Activated CD4-positive, alpha-beta memory T cell treated with anti-CD3 and anti-CD28 coated beads for 36 hours (primary cell): ENCODE results near the gene TUBB1. TPM values are rescaled to one million over a fixed set of nuclear protein-coding genes. Genes with fewer than 3 reads are reported as not detected.

Source experiments
- CTCF ChIA-PET: fragments of 350-600 bp; sonication (Branson Sonifier 250); formaldehyde crosslinking; loops from one replicate; lab custom pipeline; 2021; ENCODE audit warnings: antibody characterized with exemption, inconsistent platforms; lab: Charles Lee
- POLR2A ChIA-PET: fragments of 350-600 bp; sonication (Branson Sonifier 250); formaldehyde crosslinking; loops from one replicate; lab custom pipeline; 2021; ENCODE audit warnings: antibody characterized with exemption; lab: Charles Lee
- DNase-seq: peaks from one replicate; pipeline ENCODE4 v3.0.0-alpha.2; 2020
- H3K27ac Mint-ChIP-seq: one replicate; pipeline ENCODE4 v1.8.0; 2021; ENCODE audit warnings: mixed read lengths
- H3K27me3 Mint-ChIP-seq: one replicate; pipeline ENCODE4 v1.8.0; 2021; ENCODE audit warnings: mixed read lengths
- H3K36me3 Mint-ChIP-seq: one replicate; pipeline ENCODE4 v1.8.0; 2021; ENCODE audit warnings: mixed read lengths
- H3K4me1 Mint-ChIP-seq: one replicate; pipeline ENCODE4 v1.8.0; 2021; ENCODE audit warnings: low read depth, mixed read lengths
- H3K4me3 Mint-ChIP-seq: one replicate; pipeline ENCODE4 v1.8.0; 2021; ENCODE audit warnings: mild to moderate bottlenecking, mixed read lengths
- H3K9me3 Mint-ChIP-seq: one replicate; pipeline ENCODE4 v1.8.0; 2021; ENCODE audit warnings: mixed read lengths
- intact Hi-C: fragments of 100-400 bp; cut with micrococcal nuclease; formaldehyde crosslinking; loops from one replicate; pipeline ENCODE4 v1.15.1; 2023
- total RNA-seq, 2 experiments: library from RNA; stranded (reverse); gene quantifications; one replicate each; pipeline ENCODE4 v1.2.3, GENCODE V29; 2021

TUBB1 gene
- total RNA-seq, 2 experiments from 2014 or later: not detected

DNA sequence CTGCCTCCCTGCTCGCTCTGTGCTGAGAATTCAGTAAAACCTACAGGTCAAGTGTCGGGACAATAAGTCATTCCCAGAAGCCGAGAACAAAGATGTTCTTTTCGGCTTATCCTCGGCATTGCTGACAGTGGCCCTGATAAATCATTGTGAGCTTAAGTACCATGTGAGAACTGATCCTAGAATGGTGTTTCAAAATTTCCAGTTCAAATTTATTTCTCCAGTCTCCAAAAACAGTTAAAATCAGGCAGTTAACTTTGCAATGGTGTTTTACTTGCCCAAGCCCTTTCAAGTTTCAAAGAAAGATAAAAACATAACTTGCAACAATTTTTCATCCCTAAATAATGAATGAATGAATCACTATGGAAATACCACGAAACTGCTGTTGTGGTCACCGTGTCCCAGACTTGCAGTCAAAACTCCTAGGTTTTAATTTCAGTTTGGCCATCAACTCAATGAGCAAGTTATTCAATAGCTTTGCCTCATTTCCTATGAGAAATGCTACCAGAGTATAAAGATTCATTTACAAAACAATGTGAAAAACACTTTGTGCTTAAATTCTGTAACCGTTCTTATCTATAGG, 8.6 kb downstream of the TUBB1 start:
- ChIA-PET CTCF (interaction anchor here (1.1 kb wide), 1 partner anchor 45 kb away, joined by 4 read pairs; no protein-coding TSS in a partner anchor), POLR2A (no interaction called here)
- peak overlapping the region; percentile 30 for H3K27ac Mint-ChIP-seq
- H3K27me3 Mint-ChIP-seq: no peaks in the 10 kb centered on the region
- peaks cover 73% of the 10 kb centered on the region for H3K36me3 Mint-ChIP-seq
- no peak for DNase-seq
- H3K9me3 Mint-ChIP-seq: no peaks in the 10 kb centered on the region
- H3K4me3 Mint-ChIP-seq: peak overlapping the region; percentile 8
- intact Hi-C loops: loop anchor here (2.0 kb wide), 1 partner anchor 45 kb away; no protein-coding TSS in a partner anchor
- peaks cover 55% of the 10 kb centered on the region for H3K4me1 Mint-ChIP-seq

DNA sequence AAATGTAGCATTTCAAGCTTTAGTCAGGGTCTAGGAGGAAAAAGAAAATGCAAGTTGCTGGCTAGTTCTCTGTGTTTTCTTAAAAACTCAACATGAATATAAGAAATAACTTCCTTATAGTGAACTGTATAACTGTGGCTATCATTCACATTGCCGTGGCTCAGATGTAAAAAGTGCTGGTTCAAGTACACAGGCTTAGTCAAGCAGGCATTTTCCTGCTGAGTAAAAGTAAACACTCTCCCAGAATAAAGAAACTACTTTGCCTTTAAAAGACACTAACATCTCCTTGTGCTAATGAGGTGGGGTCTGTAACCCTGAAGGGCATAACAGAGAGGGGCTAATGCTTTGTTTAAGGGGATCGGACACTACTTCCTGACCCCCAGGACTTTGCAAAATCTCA, 9.6 kb downstream of the TUBB1 start:
- POLR2A ChIA-PET: no interaction called here
- Mint-ChIP-seq H3K27ac (peak overlapping the region; percentile 63), H3K36me3 (peaks cover 69% of the 10 kb centered on the region), H3K27me3 (no peaks in the 10 kb centered on the region), H3K4me3 (peak overlapping the region; percentile 52), H3K9me3 (no peaks in the 10 kb centered on the region), H3K4me1 (peaks cover 59% of the 10 kb centered on the region)
- CTCF ChIA-PET: no interaction called here
- intact Hi-C loops: loop anchor here (2.0 kb wide), 1 partner anchor 46 kb away; no protein-coding TSS in a partner anchor
- no peak for DNase-seq

DNA sequence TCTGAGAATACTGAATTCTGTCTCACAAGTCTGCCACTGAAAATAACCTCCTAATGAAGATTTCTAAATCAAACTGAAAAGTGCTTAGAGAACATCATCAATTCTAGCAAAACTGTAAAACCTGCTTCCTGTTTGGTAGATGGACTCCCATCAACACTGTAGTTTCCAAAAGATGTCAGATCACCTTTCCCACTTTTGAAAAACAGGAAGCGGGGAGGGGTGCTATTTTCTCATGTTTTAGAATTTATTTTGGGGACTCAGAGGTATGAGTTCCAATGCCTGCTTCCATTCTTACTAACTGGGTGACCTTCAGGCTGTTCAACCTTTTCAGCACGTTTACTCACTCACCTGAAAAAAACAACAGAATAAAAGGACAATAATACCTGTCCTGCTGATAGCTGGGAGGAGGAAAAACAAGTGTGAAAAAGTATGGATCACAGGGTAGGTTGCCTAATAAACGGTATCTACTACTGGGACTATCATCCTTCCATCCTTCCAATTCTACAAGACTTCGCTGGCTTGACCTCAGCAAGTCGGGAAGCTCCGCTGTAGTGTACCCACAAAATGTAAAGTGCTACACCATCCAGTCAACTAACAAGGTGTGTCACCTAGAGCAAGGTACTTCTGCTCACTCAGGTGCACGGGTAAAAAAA, 11.8 kb downstream of the TUBB1 start:
- POLR2A ChIA-PET: interaction anchor here (0.6 to 3.8 kb wide), 10 partner anchors 11 to 140 kb away, joined by 3 to 36 read pairs (median 4); partner anchors contain the start of gene PRELID3B
- no peak for DNase-seq
- peak overlapping the region; percentile 94 for H3K27ac Mint-ChIP-seq
- H3K4me1 Mint-ChIP-seq: peaks cover 71% of the 10 kb centered on the region
- peaks cover 67% of the 10 kb centered on the region for H3K36me3 Mint-ChIP-seq
- no peaks in the 10 kb centered on the region for H3K9me3 Mint-ChIP-seq
- H3K27me3 Mint-ChIP-seq: no peaks in the 10 kb centered on the region
- CTCF ChIA-PET: interaction anchor here (1.0 to 2.1 kb wide), 7 partner anchors 8 to 380 kb away, joined by 3 to 10 read pairs (median 5); partner anchors contain the start of gene STX16
- intact Hi-C loops: no loop called here
- H3K4me3 Mint-ChIP-seq: peak overlapping the region; percentile 94

GRCh38 chr20:59031564-59032022, 12.4 kb downstream of the TUBB1 start:
- H3K27ac Mint-ChIP-seq: peak overlapping the region; percentile 94
- H3K27me3 Mint-ChIP-seq: no peaks in the 10 kb centered on the region
- no peaks in the 10 kb centered on the region for H3K9me3 Mint-ChIP-seq
- H3K36me3 Mint-ChIP-seq: peaks cover 66% of the 10 kb centered on the region
- intact Hi-C loops: loop anchor here (1.0 to 2.0 kb wide), 5 partner anchors 11 to 379 kb away; partner anchors contain the start of genes CTSZ and PRELID3B
- ChIA-PET CTCF (interaction anchor here (0.6 to 2.1 kb wide), 10 partner anchors 8 to 381 kb away, joined by 3 to 10 read pairs (median 4); partner anchors contain the start of gene STX16), POLR2A (interaction anchor here (0.6 to 3.8 kb wide), 18 partner anchors 11 to 338 kb away, joined by 3 to 36 read pairs (median 4); partner anchors contain the start of genes PRELID3B and ZNF831)
- H3K4me3 Mint-ChIP-seq: peak overlapping the region; percentile 94
- DNase-seq: peak; percentile 42
- H3K4me1 Mint-ChIP-seq: peaks cover 73% of the 10 kb centered on the region

- H3K9me3 Mint-ChIP-seq: no peaks in the 10 kb centered on the region
- intact Hi-C loops: loop anchor here (1.0 to 2.0 kb wide), 5 partner anchors 10 to 379 kb away; partner anchors contain the start of genes CTSZ and PRELID3B
- POLR2A ChIA-PET: interaction anchor here (0.6 to 3.8 kb wide), 17 partner anchors 10 to 339 kb away, joined by 3 to 36 read pairs (median 4); partner anchors contain the start of genes PRELID3B and ZNF831
- H3K4me1 Mint-ChIP-seq: peaks cover 73% of the 10 kb centered on the region
- H3K36me3 Mint-ChIP-seq: peaks cover 66% of the 10 kb centered on the region
- H3K27me3 Mint-ChIP-seq: no peaks in the 10 kb centered on the region
- CTCF ChIA-PET: interaction anchor here (0.6 to 2.1 kb wide), 12 partner anchors 9 to 381 kb away, joined by 3 to 10 read pairs (median 4); partner anchors contain the start of gene STX16
- peak within 1 kb of the TSS; percentile 94 for H3K27ac Mint-ChIP-seq
- DNase-seq: peak; percentile 97
- H3K4me3 Mint-ChIP-seq: peak within 1 kb of the TSS; percentile 94
Observed at GRCh38 chr20:59032023-59032712, 12.9 kb downstream of the TUBB1 start, which contains the start of gene ATP5F1E. ATP5F1E (minus strand) TSS chr20:59032335; CDS start chr20:59032251, 84 bp downstream.

GRCh38 chr20:59032713-59033059, 13.5 kb downstream of the TUBB1 start:
- CTCF ChIA-PET: interaction anchor here (1.0 to 2.1 kb wide), 7 partner anchors 11 to 381 kb away, joined by 3 to 10 read pairs (median 6); partner anchors contain the start of gene STX16
- peak overlapping the region; percentile 83 for H3K27ac Mint-ChIP-seq
- H3K36me3 Mint-ChIP-seq: peaks cover 67% of the 10 kb centered on the region
- intact Hi-C loops: loop anchor here (1.0 to 2.0 kb wide), 5 partner anchors 10 to 380 kb away; partner anchors contain the start of genes CTSZ and PRELID3B
- H3K27me3 Mint-ChIP-seq: no peaks in the 10 kb centered on the region
- peak overlapping the region; percentile 94 for H3K4me3 Mint-ChIP-seq
- POLR2A ChIA-PET: interaction anchor here (1.0 to 3.8 kb wide), 9 partner anchors 10 to 143 kb away, joined by 3 to 36 read pairs (median 5); partner anchors contain the start of genes PRELID3B and ZNF831
- peaks cover 73% of the 10 kb centered on the region for H3K4me1 Mint-ChIP-seq
- H3K9me3 Mint-ChIP-seq: no peaks in the 10 kb centered on the region
- no peak for DNase-seq

- no peak for DNase-seq
- peaks cover 73% of the 10 kb centered on the region for H3K4me1 Mint-ChIP-seq
- ChIA-PET POLR2A (interaction anchor here (1.5 to 3.8 kb wide), 3 partner anchors 9 to 121 kb away, joined by 3 to 36 read pairs (median 5); partner anchors contain the start of gene PRELID3B), CTCF (interaction anchor here (0.9 to 2.1 kb wide), 4 partner anchors 119 to 189 kb away, joined by 3 to 8 read pairs (median 4); no protein-coding TSS in a partner anchor)
- H3K36me3 Mint-ChIP-seq: peaks cover 67% of the 10 kb centered on the region
- H3K4me3 Mint-ChIP-seq: peak overlapping the region; percentile 94
- no peaks in the 10 kb centered on the region for H3K9me3 Mint-ChIP-seq
- no peaks in the 10 kb centered on the region for H3K27me3 Mint-ChIP-seq
- peak overlapping the region; percentile 83 for H3K27ac Mint-ChIP-seq
- intact Hi-C loops: loop anchor here (2.0 kb wide), 3 partner anchors 16 to 380 kb away; no protein-coding TSS in a partner anchor
Observed at GRCh38 chr20:59033093-59033492, 13.9 kb downstream of the TUBB1 start.

- DNase-seq: no peak
- Mint-ChIP-seq H3K4me3 (peak overlapping the region; percentile 25), H3K27me3 (no peaks in the 10 kb centered on the region), H3K36me3 (peaks cover 65% of the 10 kb centered on the region), H3K9me3 (no peaks in the 10 kb centered on the region), H3K4me1 (peaks cover 67% of the 10 kb centered on the region), H3K27ac (peak overlapping the region; percentile 61)
- CTCF ChIA-PET: interaction anchor here (0.9 to 1.4 kb wide), 2 partner anchors 118 to 174 kb away, joined by 3 to 4 read pairs; no protein-coding TSS in a partner anchor
- POLR2A ChIA-PET: interaction anchor here (3.8 kb wide), 1 partner anchor 9 kb away, joined by 36 read pairs; the partner anchor contains the start of gene PRELID3B
- intact Hi-C loops: loop anchor here (2.0 kb wide), 3 partner anchors 15 to 381 kb away; no protein-coding TSS in a partner anchor
Observed at GRCh38 chr20:59033616-59034165, 14.5 kb downstream of the TUBB1 start.

GRCh38 chr20:59035381-59035780, 16.2 kb downstream of the TUBB1 start:
- Mint-ChIP-seq H3K36me3 (peaks cover 60% of the 10 kb centered on the region), H3K27ac (peak overlapping the region; percentile 16), H3K4me3 (no peak overlapping the region), H3K9me3 (no peaks in the 10 kb centered on the region), H3K4me1 (peaks cover 68% of the 10 kb centered on the region), H3K27me3 (no peaks in the 10 kb centered on the region)
- DNase-seq: no peak
- CTCF ChIA-PET: no interaction called here
- POLR2A ChIA-PET: no interaction called here
- intact Hi-C loops: no loop called here

GRCh38 chr20:59037386-59037785, 18.2 kb downstream of the TUBB1 start:
- intact Hi-C loops: no loop called here
- no peak for DNase-seq
- CTCF ChIA-PET: no interaction called here
- Mint-ChIP-seq H3K4me3 (no peak overlapping the region), H3K36me3 (peaks cover 58% of the 10 kb centered on the region), H3K27ac (peak overlapping the region; percentile 23), H3K4me1 (peaks cover 67% of the 10 kb centered on the region), H3K27me3 (no peaks in the 10 kb centered on the region), H3K9me3 (no peaks in the 10 kb centered on the region)
- POLR2A ChIA-PET: no interaction called here
